OCI-LY3 (cell line): ENCODE results near the gene NEO1.

Experiments
- EZH2phosphoT487 ChIP-seq: fragments of 200-600 bp; shearing (Covaris generic); IDR thresholded peaks from 2 replicates; pipeline ENCODE4 v1.6.1; 2018; ENCODE audit warnings: antibody characterized with exemption, mixed run types, low read depth
- TF ChIP-seq, protein P1 (sequence below): fragments of 200-600, 300-600 bp; sonication (generic); IDR thresholded peaks from 2 replicates; pipeline ENCODE4 v1.5.1; 2014; ENCODE audit warnings: antibody characterized with exemption, low read length, low read depth

GRCh38 chr15:73338606-73339374 lies 286.5 kb downstream of the NEO1 start:
- TF ChIP-seq, protein P1, sequence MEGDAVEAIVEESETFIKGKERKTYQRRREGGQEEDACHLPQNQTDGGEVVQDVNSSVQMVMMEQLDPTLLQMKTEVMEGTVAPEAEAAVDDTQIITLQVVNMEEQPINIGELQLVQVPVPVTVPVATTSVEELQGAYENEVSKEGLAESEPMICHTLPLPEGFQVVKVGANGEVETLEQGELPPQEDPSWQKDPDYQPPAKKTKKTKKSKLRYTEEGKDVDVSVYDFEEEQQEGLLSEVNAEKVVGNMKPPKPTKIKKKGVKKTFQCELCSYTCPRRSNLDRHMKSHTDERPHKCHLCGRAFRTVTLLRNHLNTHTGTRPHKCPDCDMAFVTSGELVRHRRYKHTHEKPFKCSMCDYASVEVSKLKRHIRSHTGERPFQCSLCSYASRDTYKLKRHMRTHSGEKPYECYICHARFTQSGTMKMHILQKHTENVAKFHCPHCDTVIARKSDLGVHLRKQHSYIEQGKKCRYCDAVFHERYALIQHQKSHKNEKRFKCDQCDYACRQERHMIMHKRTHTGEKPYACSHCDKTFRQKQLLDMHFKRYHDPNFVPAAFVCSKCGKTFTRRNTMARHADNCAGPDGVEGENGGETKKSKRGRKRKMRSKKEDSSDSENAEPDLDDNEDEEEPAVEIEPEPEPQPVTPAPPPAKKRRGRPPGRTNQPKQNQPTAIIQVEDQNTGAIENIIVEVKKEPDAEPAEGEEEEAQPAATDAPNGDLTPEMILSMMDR = no peak
- TF ChIP-seq EZH2phosphoT487 = no peak
